K562 (cell line): ENCODE data around the gene PLK1. TPM values are rescaled to one million over a fixed set of nuclear protein-coding genes. Genes with fewer than 3 reads are reported as not detected.
A peak's percentile ranks its signal among the peaks of the same experiment; 100 is the strongest.

ENCODE experiments used
- ATAC-seq: fragments of 200-7000 bp; cut with Tn5 transposase; 3 replicates; pipeline ENCODE4 v1.9.1; 2020; ENCODE audit warnings: moderate library complexity
- BruUV-seq: library from RNA; stranded (reverse); fragments of 400-500 nt; replicated peaks from 2 replicates; lab custom pipeline; 2021; lab: Mats Ljungman, UMichigan
- CTCF ChIA-PET: fragments of 300-600 bp; formaldehyde crosslinking; extraction: SDS; loops from one replicate; lab custom pipeline; 2021; ENCODE audit warnings: low intra/inter-chr PET ratio; lab: Yijun Ruan, JAX
- POLR2A ChIA-PET: fragments of 300-600, 350-650 bp; sonication (Branson Sonifier 250); formaldehyde crosslinking; extraction: SDS; loops from one replicate; lab custom pipeline; 2021; ENCODE audit warnings: antibody characterized with exemption, inconsistent platforms; lab: Yijun Ruan, JAX
- DNase-seq, 4 experiments: peaks; one replicate each; pipeline versions ENCODE4 v3.0.0 to v3.0.0-alpha.2; 2011 to 2018; ENCODE audit warnings: low spot score in 3 of 4, mixed read lengths in 3 of 4; ENCODE audit errors: extremely low read depth in 1 of 4
- FAIRE-seq: peaks from 2 replicates; lab custom pipeline; 2011; peaks lifted over from hg19 to GRCh38; lab: Jason Lieb, UNC
- H2AFZ ChIP-seq: 2 replicates; pipeline ENCODE4 v1.6.0; 2011; ENCODE audit warnings: low read depth, low read length, control low read depth, inconsistent platforms
- H3K27ac ChIP-seq: fragments of 200-600 bp; 3 replicates; pipeline ENCODE4 v1.8.0; 2011; ENCODE audit warnings: low read depth, mild to moderate bottlenecking, control low read depth, inconsistent platforms, low read length, moderate library complexity, mixed read lengths; ENCODE audit errors: extremely low read depth
- H3K27me3 ChIP-seq, 2 experiments: fragments of 300-600 bp in 1 of 2; 2 replicates in 1 of 2; 3 replicates in 1 of 2; pipeline versions ENCODE4 v1.6.0 to v1.8.0; 2011; ENCODE audit warnings: inconsistent platforms in 2 of 2, low read length in 2 of 2, mild to moderate bottlenecking in 1 of 2, mixed read lengths in 1 of 2, moderate library complexity in 1 of 2; ENCODE audit not compliant: control insufficient read depth in 2 of 2, insufficient read depth in 2 of 2
- H3K36me3 ChIP-seq: fragments of 300-600 bp; 3 replicates; pipeline ENCODE4 v1.8.0; 2011; ENCODE audit warnings: mild to moderate bottlenecking, low read length, inconsistent platforms; ENCODE audit not compliant: control insufficient read depth, insufficient read depth
- H3K4me1 ChIP-seq, 2 experiments: fragments of 200-600 bp in 1 of 2; replicated peaks in 1 of 2; 2 replicates in 1 of 2; 3 replicates in 1 of 2; pipeline versions ENCODE4 v1.5.1 to v1.8.0; 2011; ENCODE audit warnings: inconsistent platforms in 2 of 2, low read length in 2 of 2, mild to moderate bottlenecking in 1 of 2, mixed read lengths in 1 of 2, moderate library complexity in 1 of 2; ENCODE audit not compliant: control insufficient read depth in 2 of 2, insufficient read depth in 2 of 2
- H3K4me2 ChIP-seq: 2 replicates; pipeline ENCODE4 v1.6.1; 2011; ENCODE audit warnings: low read length, control low read depth, inconsistent platforms, mixed read lengths; ENCODE audit not compliant: insufficient read depth
- H3K4me3 ChIP-seq: fragments of 200-600 bp; sonication (generic), shearing (Covaris generic); 2 replicates; pipeline ENCODE4 v1.5.1; 2016; ENCODE audit warnings: control low read depth, inconsistent platforms
- H3K79me2 ChIP-seq: fragments of 200-600 bp; 3 replicates; pipeline ENCODE4 v1.8.0; 2011; ENCODE audit warnings: low read length, inconsistent platforms; ENCODE audit not compliant: control insufficient read depth, insufficient read depth
- H3K9ac ChIP-seq, 2 experiments: 2 replicates each; pipeline versions ENCODE4 v1.6.0 to v1.6.1; 2011; ENCODE audit warnings: low read depth in 2 of 2, low read length in 2 of 2, control low read depth in 1 of 2, inconsistent platforms in 1 of 2, mild to moderate bottlenecking in 1 of 2, mixed read lengths in 1 of 2; ENCODE audit not compliant: insufficient read depth in 1 of 2
- H3K9me1 ChIP-seq: one replicate; pipeline ENCODE4 v1.6.0; 2011; ENCODE audit warnings: inconsistent platforms, mild to moderate bottlenecking, low read length, moderate library complexity; ENCODE audit not compliant: control insufficient read depth, insufficient read depth
- H3K9me3 ChIP-seq: replicated peaks from 2 replicates; pipeline ENCODE4 v1.5.1; 2011; ENCODE audit warnings: low read depth, low read length, inconsistent platforms; ENCODE audit not compliant: control insufficient read depth, insufficient read depth
- H4K20me1 ChIP-seq: replicated peaks from 2 replicates; pipeline ENCODE4 v1.6.1; 2011; ENCODE audit warnings: low read length, inconsistent platforms, mixed read lengths; ENCODE audit not compliant: control insufficient read depth, insufficient read depth
- ARID2 ChIP-seq: fragments of 450-650 bp; IDR thresholded peaks from 2 replicates; pipeline ENCODE4 v1.6.1; 2017; ENCODE audit warnings: antibody characterized with exemption, mild to moderate bottlenecking
- CXXC5 ChIP-seq: fragments of 250-450 bp; sonication (Bioruptor Pico); IDR thresholded peaks from 2 replicates; pipeline ENCODE4 v1.8.0; 2022; ENCODE audit warnings: inconsistent platforms, mild to moderate bottlenecking, moderate library complexity
- NFE2 ChIP-seq: IDR thresholded peaks from 2 replicates; pipeline ENCODE4 v1.6.1; 2014; ENCODE audit warnings: antibody characterized with exemption, low read depth
- RBFOX2 ChIP-seq: fragments of 200-400 bp; formaldehyde crosslinking; IDR thresholded peaks from 2 replicates; pipeline ENCODE4 v1.6.1; 2017; ENCODE audit warnings: low read depth, mild to moderate bottlenecking, low read length, moderate library complexity
- SLC30A9 ChIP-seq: fragments of 250-450 bp; sonication (Bioruptor Pico); IDR thresholded peaks from 2 replicates; pipeline ENCODE4 v1.8.0; 2022; ENCODE audit warnings: mild to moderate bottlenecking, moderate library complexity
- TAL1 ChIP-seq: fragments of 450-650 bp; IDR thresholded peaks from 2 replicates; pipeline ENCODE4 v1.6.1; 2016; ENCODE audit warnings: mild to moderate bottlenecking
- TOE1 ChIP-seq, 2 experiments: fragments of 450-650 bp in 1 of 2; sonication (generic) in 1 of 2; formaldehyde crosslinking in 1 of 2; IDR thresholded peaks; 2 replicates each; pipeline versions ENCODE4 v1.7.1 to v1.8.0; 2016 to 2022; ENCODE audit warnings: borderline replicate concordance in 2 of 2, mild to moderate bottlenecking in 2 of 2, antibody characterized with exemption in 1 of 2, inconsistent platforms in 1 of 2, low read depth in 1 of 2, missing genetic modification reagents in 1 of 2, moderate library complexity in 1 of 2
- ZBTB9 ChIP-seq: fragments of 450-650 bp; formaldehyde crosslinking; IDR thresholded peaks from 2 replicates; pipeline ENCODE4 v1.4.0; 2020; ENCODE audit warnings: mild to moderate bottlenecking, moderate library complexity
- WGBS: fragments of 100-300 bp; shearing (Covaris generic); methylation state at CpG from one replicate; pipeline ENCODE4 v1.1.6; 2016; ENCODE audit warnings: low coverage, mixed read lengths; ENCODE audit not compliant: insufficient coverage; ENCODE audit errors: missing lambda C conversion rate; 5-methylcytosine and 5-hydroxymethylcytosine counted together
- in situ Hi-C: fragments of 300-500 bp; cut with MboI; formaldehyde crosslinking; loops from 4 replicates; pipeline ENCODE4 v1.15.0; 2018; ENCODE audit warnings: inconsistent platforms, mixed read lengths
- intact Hi-C: fragments of 100-400 bp; cut with micrococcal nuclease; formaldehyde crosslinking; loops from 2 replicates; pipeline ENCODE4 v1.14.2; 2022
- polyA plus RNA-seq, 8 experiments: library from polyadenylated mRNA; depleted of rRNA in 4 of 8; stranded (reverse) in 5 of 8; unstranded in 3 of 8; fragments of >200 nt; fragmentation: Nextera tagmentation in 2 of 8; fragmentation: Illumina TruSeq in 1 of 8; extraction: Ambion mirVana in 2 of 8; extraction: Trizol in 1 of 8; gene quantifications; 2 replicates each; pipeline versions ENCODE4 v1.2.1 to v1.2.3, GENCODE V29; 2011 to 2014; ENCODE audit warnings: inconsistent platforms in 1 of 8, missing spikeins in 1 of 8
- total RNA-seq, 7 experiments: library from RNA; depleted of rRNA in 6 of 7; stranded (reverse); fragments of >200 nt in 6 of 7; fragmentation: Illumina TruSeq in 2 of 7; extraction: Trizol in 2 of 7; gene quantifications; 2 replicates each; pipeline versions ENCODE4 v1.2.1 to v1.2.3, GENCODE V29; 2011 to 2021; ENCODE audit warnings: low replicate concordance in 1 of 7

Gene PLK1
- total and polyA plus RNA-seq, 9 of the 15 experiments (the other 6 are each of a cell fraction or from before 2014, with no cell fraction given): 13.6 to 212 (median 45.5) TPM

- ATAC-seq: no peak
- H3K36me3 ChIP-seq: peaks cover 66% of the 10 kb centered on the region
- no peak overlapping the region for H3K9ac ChIP-seq
Observed at GRCh38 chr16:23651943-23652468, 26.7 kb upstream of the PLK1 start.

More at GRCh38 chr16:23651943-23652468, 26.7 kb upstream of the PLK1 start:
- in situ Hi-C loops (no loop called here), intact Hi-C loops (no loop called here)
- Histone ChIP-seq H4K20me1 (no peaks in the 10 kb centered on the region), H3K4me2 (no peak overlapping the region), H3K4me1 (no peaks in the 10 kb centered on the region; a peak in 1 of 5 replicates), H3K4me3 (no peak overlapping the region), H3K9me1 (no peaks in the 10 kb centered on the region), H3K79me2 (peaks cover 69% of the 10 kb centered on the region), H3K27ac (no peak overlapping the region), H3K27me3 (no peaks in the 10 kb centered on the region), H3K9me3 (no peaks in the 10 kb centered on the region), H2AFZ (no peak overlapping the region)
- ChIA-PET POLR2A (interaction anchor here (0.7 to 1.4 kb wide), 4 partner anchors 10 to 37 kb away, joined by 3 to 6 read pairs (median 4); partner anchors contain the start of genes DCTN5 and PALB2), CTCF (no interaction called here)
- FAIRE-seq: no peak
- no peak for TF ChIP-seq TAL1
- TF ChIP-seq TOE1 (IDR thresholded peaks at IDR 0.05; ENCODE audit: borderline replicate concordance): no peak
- no peak for TF ChIP-seq TOE1 (CRISPR knock-in tag; IDR thresholded peaks at IDR 0.05; ENCODE audit: borderline replicate concordance, low read depth)
- TF ChIP-seq CXXC5 (CRISPR knock-in tag): no peak
- no peak for TF ChIP-seq ARID2
- 0 out of 2 replicates have a peak, but pooled peaks have one; percentile 17 for TF ChIP-seq RBFOX2
- TF ChIP-seq SLC30A9 (CRISPR knock-in tag): no peak
- TF ChIP-seq NFE2: no peak
- no peak for TF ChIP-seq ZBTB9 (CRISPR knock-in tag)
- no TSS peak for BruUV-seq
- no peak for DNase-seq
- WGBS: 97% methylated on average over 4 of the region's 4 CpGs
